Activated effector memory CD4-positive, alpha-beta T cell treated with Interleukin-2 at 50 U/mL for 16 hours (primary cell): ENCODE measurements around the gene IL20.

Experiments
- DNase-seq: peaks from one replicate; pipeline ENCODE4 v3.0.0-alpha.2; 2020

The IL20 gene

DNA sequence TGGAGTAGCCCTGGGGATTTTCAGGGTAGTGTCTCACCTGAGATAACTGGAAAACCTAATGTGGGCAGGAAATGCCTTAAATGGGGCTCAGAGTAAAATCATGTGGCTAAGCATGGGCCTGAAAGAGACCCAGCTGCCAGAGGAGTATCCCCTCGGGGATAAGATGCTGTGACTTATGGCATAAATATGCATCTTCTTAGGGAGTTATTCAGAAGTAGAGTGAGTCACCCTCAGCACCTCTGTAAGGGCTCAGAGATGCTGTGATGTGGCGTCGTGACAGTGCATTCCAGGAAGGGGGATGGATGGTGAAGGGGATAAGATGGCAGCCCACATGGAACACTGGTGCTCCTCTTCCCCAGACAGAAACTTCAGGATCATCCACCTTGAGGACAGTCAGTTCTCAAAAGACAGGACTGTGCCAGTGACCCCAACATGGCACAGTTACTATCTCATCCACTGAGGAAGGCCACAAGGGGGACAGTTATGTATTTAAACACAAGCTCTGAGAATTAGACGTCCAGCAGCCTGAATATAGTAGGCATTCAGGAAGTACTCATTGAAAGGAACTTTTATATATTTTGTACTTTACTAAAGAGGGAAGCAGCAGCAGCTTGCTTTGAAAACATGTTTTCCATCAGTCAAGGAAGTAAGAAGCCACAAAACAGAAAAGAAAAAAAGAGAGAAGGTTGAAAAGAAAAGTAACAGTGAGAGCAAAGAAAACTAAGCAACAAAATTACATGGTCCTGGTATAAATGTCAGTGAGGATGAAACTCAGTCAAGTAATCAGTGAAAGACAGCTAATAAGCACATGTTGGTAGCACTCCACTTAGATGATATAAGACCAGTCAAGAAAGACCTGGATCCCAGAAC lies 40.1 kb downstream of the IL20 start:
- no peak for DNase-seq

DNA sequence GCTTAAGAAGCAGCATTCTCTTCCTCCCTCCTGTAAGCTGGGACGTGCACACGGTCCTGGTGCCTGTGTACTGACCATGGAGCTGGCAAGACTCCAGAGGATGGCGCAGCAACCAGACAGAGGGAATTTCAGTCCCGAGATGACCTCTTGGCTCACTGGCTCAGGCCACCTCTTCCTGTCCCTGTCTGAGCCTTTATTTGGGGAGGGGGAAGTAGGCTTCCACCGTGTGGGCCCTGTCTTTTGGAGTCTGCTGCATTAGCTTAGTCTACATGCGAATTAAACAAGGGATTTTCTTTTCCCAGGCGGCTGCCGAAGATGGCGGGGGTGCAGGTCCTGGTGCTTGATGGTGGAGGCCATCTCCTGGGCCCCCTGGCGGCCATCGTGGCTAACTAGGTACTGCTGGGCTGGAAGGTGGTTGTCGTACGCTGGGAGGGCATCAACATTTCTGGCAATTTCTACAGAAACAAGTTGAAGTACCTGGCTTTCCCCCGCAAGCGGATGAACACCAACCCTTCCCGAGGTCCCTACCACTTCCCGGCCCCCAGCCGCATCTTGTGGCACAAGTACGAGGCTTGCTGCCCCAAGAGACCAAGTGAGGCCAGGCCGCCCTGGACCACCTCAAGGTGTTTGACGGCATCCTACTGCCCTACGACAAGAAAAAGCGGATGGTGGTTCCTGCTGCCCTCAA lies 42.0 kb downstream of the IL20 start:
- no peak for DNase-seq

GRCh38 chr1:206908038-206908437 lies 42.6 kb downstream of the IL20 start:
- DNase-seq: no peak

DNA sequence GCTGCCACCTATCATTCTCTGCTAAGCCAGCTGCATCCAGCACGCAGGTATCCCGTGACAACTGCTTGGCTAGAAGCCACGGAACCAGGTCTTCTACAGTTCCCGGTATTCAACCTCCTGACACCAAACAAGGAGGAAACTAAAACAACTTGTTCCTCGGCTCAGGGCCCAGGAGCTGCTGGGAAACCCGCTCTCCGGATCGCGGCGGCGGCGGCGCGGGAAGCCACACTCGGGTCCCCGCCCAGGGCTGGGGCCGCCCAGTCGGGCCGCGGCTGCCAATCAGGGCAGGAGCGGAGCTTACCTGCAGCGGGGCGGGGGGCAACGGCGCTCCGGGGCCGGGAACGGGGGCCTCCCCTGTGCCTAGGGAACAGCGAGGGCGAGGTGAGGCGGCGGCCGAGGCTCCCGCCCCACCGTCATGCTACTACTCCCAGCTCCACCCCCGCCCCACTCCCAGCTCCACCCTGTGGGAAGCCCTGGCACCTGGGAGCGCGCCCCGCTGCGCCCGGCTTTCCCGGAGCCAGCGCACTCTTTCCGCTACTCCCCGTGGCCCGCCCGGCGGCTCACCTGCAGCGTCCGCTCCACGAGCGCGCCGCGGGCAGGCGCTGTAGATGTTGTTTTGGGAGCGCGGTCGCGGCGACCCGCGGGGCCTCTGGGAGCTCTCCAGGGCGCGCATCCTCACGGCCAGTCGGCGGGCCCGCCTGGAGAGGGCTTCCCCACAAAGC lies 43.9 kb downstream of the IL20 start:
- peak; percentile 40 for DNase-seq

DNA sequence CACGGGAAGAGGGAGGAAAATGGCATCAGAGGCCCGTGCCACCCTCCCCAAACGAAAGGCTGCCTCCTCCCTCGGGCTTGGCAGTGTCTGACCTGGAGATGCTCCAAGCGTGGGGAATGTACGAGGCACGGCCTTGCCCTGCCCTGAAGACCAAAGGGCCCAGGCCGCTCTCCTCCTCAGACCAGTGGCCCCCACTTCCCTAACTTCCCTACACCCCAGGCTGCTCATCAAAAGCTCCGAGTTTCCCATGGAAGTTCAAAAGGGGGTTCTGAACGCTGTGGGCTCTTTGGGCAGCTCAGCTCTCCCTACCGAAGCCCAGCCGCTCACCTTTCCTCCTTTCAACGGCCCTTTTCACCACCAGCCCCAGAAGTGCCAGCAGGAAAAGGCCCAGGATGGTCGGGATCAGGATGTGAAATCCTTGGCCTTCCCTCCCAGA lies 44.5 kb downstream of the IL20 start:
- no peak for DNase-seq

GRCh38 chr1:206911064-206911663 lies 45.7 kb downstream of the IL20 start:
- no peak for DNase-seq

- DNase-seq: peak; percentile 43
Observed at GRCh38 chr1:206912445-206913095, 47.1 kb downstream of the IL20 start.

GRCh38 chr1:206913766-206914537 lies 48.5 kb downstream of the IL20 start:
- no peak for DNase-seq

DNA sequence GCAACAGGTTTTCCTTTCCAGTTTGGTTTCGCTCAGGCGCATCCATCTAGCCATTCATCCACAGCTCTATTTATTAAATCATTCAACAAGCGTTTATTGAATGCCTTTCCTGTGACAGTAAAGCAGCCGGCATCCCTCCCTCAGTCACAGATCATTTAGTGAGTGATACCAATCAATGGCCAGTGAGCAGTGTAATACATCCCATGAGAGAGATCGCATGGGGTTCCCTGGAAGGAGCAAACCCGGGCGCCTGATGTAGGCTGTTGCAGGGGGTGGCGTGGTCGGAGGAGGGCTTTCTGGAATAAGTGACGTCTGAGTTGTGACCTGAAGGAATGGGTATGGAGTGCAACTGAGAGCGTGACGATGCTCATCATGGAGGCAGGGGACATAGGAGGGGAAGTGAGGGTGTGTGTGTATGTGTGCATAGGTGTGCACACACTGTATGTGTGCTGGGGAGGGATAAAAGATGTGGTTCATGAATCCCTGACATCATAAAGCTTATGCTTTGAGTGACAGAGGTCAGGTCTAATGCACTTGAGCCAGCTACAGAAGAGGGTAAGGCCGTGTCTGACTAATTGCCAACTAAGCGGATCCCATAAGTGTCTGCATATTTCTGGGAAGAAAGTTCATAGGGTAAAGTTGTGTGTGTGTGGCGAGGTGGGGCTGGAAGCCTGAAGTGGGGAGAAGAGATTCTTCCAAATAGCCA lies 49.8 kb downstream of the IL20 start:
- no peak for DNase-seq

DNA sequence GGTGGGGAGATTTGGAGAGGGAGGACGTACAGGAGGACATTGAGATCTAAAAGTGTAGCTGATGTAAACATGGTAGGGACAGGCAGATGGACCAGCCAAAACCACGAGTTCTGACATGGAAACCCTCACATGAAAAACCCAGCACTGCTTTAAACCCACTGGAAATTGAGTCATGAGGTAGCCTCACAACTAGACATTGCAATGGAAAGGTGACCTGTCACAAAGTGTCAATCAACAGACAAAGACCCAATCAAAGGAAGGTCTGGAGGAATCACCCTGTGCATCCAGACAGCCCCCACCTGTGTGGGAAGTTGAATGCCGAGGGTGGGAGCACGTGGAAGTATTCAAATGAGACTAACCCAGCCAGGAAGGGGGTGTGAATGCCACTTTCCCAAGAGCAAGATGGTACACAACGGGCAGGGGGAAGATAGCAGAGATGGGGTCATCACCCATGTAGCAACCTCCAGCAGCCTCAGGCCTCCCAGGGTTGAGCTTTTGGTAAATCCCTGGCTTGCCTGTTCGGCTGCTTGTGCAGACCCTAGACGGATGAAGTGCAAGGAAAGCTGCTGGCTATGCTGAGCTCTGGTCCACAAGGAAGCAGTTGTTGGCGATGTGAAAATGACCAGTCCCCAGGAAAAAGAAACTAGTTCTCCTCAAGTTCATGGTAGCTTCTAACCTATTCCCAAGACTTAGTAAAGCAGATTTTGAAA lies 50.7 kb downstream of the IL20 start:
- no peak for DNase-seq

DNA sequence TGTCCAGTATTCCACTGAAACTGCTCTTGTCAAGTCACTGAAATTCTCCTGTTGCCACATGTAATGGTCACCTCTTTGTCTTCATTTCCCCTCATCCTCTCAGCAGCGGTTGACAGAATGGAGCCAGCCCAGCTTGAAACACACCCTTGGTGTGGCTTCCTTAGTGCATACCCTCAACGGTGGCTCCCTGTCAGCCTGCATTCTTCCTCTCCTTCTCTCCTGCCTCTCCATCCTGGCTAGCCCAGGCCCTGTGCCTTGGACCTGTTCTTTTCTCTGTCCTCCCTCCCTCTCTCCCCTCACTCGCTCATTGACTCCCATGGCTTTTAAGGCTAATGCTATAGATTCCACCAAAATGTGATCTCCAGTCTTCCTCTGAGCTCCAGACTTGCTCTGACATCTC lies 52.7 kb downstream of the IL20 start:
- no peak for DNase-seq
